H1 (cell line): ENCODE results near the gene SCAPER. TPM values are rescaled to one million over a fixed set of nuclear protein-coding genes. Genes with fewer than 3 reads are reported as not detected.

Source experiments
- ATF3 ChIP-seq: IDR thresholded peaks from 2 replicates; pipeline ENCODE4 v1.6.1; 2011; ENCODE audit warnings: low read depth, mild to moderate bottlenecking, low read length; ENCODE audit not compliant: insufficient read depth
- polyA plus RNA-seq, 7 experiments: library from polyadenylated mRNA; depleted of rRNA in 3 of 7; stranded (reverse) in 5 of 7; unstranded in 2 of 7; fragments of >200 nt in 5 of 7; fragments of 200-250 nt in 2 of 7; gene quantifications; 1 replicate in 5 of 7; 2 replicates in 1 of 7; 4 replicates in 1 of 7; pipeline versions ENCODE4 v1.2.1 to v1.2.3, GENCODE V29; 2011 to 2013; ENCODE audit warnings: missing spikeins in 2 of 7, mixed read lengths in 2 of 7
- total RNA-seq: library from RNA; stranded (reverse); fragmentation: NEBNext Ultra II Directional; extraction: Animal tissue kit (Norgen Biotek cat#: 25700); gene quantifications from 2 replicates; pipeline ENCODE4 v1.2.1, GENCODE V29; 2021

Gene SCAPER
- total and polyA plus RNA-seq, 2 of the 8 experiments (the other 6 are each of a cell fraction or from before 2014, with no cell fraction given), result 1.6 to 6.8 TPM

DNA sequence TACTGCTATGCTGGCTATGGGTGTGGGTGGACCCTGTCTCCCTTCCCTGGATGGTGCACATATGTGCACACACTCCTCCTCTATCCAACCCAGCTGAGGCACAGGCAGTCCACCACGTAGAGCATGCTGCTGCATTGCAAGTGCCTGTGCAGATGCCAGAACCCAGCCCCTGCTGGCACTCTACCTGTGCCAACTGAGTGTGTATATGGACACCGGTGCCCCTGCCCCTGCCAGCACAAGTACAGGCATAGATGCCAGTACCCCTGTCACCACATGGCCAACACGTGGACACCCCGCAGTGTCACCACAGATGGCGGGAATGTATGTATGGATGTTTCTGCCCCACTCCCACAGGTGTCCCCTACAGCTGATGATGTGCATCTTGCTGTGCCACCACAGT lies 352.0 kb downstream of the SCAPER start (continued):
- TF ChIP-seq ATF3, result no peak
